Umbilical cord (tissue), 2 donors: ENCODE data around the gene HPS1. TPM values are rescaled to one million over a fixed set of nuclear protein-coding genes. Genes with fewer than 3 reads are reported as not detected.
A peak's percentile ranks its signal among the peaks of the same experiment; 100 is the strongest.

ENCODE experiments used
- DNase-seq: peaks from one replicate; pipeline ENCODE4 v3.0.0-alpha.2; 2015; ENCODE audit warnings: low spot score
- total RNA-seq: library from RNA; depleted of rRNA; stranded (reverse); fragments of >200 nt; gene quantifications from one replicate; pipeline ENCODE4 v1.2.3, GENCODE V29; 2014; ENCODE audit warnings: low replicate concordance; ENCODE audit not compliant: insufficient read depth

Gene HPS1
- total RNA-seq, 1 donor from 2014 or later: 12.8 TPM

GRCh38 chr10:98432330-98432729, 14.4 kb downstream of the HPS1 start:
- DNase-seq: no peak

- DNase-seq: no peak
Measured at GRCh38 chr10:98431016-98431415, 15.7 kb downstream of the HPS1 start.

DNA sequence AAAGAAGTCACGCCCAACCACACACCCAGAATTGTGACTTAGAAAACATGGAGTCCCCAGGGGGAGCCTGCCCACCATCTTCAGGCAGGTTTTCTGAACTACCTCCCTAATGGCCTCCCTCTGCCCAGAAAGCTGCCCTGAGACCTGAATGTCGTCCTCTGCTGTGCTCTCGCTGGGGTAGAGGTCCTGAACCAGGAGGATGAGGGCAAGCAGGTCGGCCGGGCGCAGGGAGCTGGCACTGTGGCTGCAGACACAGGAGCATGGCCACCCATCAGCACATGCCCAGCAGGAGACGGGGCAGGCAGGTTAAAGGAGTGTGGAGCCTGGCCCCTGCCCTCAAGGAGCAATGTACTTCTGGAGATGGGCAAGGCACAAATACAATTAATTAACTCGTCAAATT, 16.3 kb downstream of the HPS1 start:
- no peak for DNase-seq

DNA sequence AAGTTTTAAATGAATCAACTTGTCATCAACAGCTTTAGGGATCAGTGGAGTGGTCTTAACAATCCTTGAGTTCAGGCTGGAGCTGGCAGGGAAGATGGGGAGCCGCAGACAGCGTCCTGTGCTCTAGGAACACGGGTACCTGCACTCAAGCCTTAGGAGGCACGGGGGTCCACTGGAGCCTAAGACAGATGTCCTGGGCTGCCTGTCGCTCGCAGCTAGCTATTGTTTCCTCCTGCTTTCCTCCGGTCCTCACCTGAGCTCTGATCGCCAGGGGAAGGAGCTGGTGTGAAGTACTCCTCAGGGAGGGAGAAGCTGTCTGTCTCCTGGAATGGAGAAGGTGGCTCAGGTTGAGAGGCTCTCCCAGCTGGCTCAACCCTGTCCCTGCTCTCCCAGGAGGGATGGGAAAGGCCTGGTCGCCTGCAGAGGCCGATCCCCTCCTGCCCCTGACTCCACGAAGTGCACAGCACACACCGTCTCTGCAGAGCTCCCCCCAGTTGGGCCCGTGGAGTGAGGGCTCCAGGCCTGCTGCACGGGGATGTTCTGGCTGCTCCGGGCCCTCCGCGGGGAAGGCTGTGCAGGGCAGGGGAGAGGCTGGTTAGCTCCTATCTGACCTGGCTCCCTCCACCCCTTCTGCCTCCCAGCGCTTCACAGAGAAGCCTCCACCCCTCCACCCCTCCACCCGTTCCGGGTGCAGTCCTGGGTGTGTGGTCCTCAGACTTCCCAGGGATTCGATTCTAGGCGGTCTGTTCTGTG, 17.2 kb downstream of the HPS1 start:
- no peak for DNase-seq

- no peak for DNase-seq
Measured at GRCh38 chr10:98427011-98427515, 19.7 kb downstream of the HPS1 start.

DNA sequence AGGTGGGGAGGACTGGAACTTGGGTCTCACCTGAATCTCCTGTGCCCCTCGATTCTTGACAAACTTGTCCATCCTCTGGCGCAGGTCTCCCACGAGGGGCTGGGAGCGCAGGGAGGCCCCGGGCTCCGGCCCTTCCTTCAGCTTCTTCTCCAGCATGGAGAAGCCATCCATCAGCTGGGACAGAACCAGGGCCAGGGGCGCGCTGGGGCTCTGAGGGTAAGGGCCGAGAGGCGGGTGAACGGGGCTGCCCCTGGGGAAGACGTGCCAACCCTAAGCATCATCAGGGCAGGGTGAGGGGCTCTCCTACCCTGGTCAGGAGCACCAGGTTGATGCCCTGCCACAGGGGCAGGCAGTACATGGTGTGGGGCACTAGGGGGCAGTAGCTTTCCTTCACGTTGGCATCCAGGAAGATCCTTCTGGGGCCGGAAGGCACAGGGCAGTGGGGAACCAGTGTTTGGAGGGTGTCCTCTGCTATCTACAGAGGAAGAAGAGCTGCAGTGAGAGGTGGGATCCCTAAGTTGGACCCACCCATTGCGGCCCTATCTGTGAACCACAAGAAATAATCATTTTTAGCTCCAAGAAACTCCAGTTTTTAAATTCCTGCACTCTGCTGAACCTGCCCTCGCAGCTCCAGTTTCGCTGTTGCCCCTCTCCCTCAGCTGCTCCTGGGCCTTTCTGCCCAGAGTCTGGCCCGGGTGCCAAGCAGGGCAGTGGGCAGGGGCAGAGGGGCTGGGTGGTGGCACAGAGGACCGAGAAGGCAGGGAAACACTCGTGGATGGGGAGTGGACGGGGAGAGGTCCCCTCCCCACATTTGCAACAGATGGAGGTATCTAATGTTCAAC, 21.0 kb downstream of the HPS1 start:
- DNase-seq: no peak

- peak; percentile 42 for DNase-seq
Measured at GRCh38 chr10:98424295-98425254, 22.2 kb downstream of the HPS1 start.

GRCh38 chr10:98423691-98424120, 23.0 kb downstream of the HPS1 start:
- peak; percentile 12 for DNase-seq

GRCh38 chr10:98422182-98422581, 24.6 kb downstream of the HPS1 start:
- DNase-seq: no peak

DNA sequence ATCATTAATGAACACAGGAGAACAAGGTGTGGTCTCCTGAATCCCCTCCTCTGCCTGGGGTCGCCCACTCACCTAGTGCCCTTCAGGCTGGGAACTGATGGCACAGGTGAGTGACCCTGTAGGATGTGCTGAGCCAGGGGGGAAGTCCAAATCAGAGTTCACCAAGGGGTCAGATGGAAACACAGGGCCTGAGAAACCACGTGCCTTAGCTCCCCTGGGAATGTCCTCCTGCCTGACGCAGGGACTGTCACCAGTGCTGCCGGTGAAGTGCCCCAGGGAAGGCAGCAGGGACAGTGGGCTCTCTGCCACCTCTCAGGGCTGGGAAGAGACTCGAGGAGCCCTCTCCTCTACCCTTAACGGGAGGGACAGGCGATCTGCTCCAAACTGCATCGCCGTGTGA, 25.9 kb downstream of the HPS1 start:
- no peak for DNase-seq

GRCh38 chr10:98419469-98420261, 27.1 kb downstream of the HPS1 start:
- DNase-seq: no peak

DNA sequence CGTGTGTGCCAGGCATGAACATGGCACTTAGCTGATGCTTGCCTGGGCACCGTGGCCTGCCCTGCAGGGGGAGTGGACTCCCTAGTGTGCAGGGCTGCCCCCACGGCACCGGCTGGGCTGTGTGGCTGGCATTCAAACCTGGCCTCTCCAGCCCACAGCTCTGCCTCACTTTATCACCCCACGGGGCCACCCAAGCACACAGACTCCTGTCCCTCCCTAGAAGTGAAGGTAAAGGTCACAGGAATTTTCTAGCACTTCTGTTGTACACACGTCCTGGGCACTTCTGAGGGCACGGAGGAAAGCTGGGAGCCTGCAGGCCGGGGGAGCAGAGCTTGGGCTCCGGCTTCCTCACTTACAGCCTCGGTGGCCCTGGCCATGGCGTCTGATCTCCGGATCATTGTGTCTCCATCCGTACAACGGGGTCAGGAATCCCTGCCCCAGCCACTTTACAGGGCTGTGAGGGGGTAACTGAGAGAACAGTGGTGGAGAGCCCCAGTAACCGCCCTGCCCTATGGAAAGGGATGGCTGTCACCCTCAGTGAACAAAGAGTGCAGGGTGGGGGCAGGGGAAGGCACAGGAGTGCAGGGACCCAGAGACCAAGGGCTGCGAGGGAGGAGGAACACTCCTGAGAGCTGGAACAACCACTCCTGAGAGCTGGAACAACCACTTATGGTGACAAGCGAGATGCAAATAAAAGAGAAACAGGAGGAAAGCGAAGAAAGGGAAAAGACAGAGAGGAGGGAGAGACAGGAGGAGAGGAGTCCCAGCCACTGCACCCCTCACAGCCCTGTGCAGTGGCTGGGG, 27.9 kb downstream of the HPS1 start:
- DNase-seq: no peak

- no peak for DNase-seq
Measured at GRCh38 chr10:98417973-98418664, 28.6 kb downstream of the HPS1 start.

GRCh38 chr10:98417481-98417959, 29.2 kb downstream of the HPS1 start:
- no peak for DNase-seq

- no peak for DNase-seq
Measured at GRCh38 chr10:98416606-98417388, 29.9 kb downstream of the HPS1 start.

DNA sequence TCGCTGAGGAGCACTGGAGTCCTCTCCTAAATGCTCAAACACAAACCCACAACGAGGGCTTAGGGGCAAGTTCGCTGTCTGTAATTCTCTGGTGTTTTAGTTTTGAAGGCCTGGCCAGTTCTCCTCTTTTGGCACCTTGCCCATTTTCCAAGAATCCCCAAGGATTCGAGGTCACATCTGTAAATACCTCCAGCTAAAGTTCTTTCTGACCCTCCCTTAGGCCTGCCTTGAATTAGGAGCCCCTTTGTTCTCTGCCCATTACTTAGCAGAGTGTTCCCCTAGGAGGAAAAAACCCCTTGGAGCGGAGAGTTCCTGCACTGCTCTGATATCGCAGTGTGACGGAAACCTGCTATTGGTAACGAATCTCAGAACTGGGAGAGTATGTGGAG, 31.0 kb downstream of the HPS1 start:
- peak; percentile 73 for DNase-seq

- peak; percentile 97 for DNase-seq
Measured at GRCh38 chr10:98414932-98415730, 31.6 kb downstream of the HPS1 start, which contains the start of gene PYROXD2. TSS of gene PYROXD2 (minus strand) at chr10:98415182. CDS start at chr10:98415135, 47 bp downstream.
